ENCODE data around the gene NEFH. TPM values are rescaled to one million over a fixed set of nuclear protein-coding genes. Genes with fewer than 3 reads are reported as not detected.

Gene NEFH
- total RNA-seq, 2 donors from 2014 or later, result 149 to 887 TPM

DNA sequence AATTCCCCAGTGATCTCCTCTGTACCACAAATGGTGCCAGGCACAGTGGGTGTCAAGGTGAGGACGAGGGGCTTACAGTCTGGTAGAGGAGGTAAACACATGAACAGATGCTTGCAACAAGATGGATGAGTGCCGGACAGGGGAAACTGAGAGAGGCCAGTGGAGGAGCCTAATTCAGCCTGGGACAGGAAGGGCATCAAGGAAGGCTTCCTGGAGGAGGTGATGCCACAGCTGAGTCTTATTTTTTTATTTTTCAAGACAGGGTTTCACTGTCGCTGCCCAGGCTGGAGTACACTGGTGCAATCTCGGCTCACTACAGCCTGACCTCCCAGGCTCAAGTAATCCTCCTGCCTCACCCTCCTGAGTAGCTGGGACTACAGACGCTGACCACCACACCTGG lies 18.8 kb upstream of the NEFH start:
- 92% methylated on average over 5 of the region's 5 CpGs for WGBS
- H3K4me1 ChIP-seq (replicated peaks), result no peaks in the 10 kb centered on the region
- no peak overlapping the region for H3K27ac ChIP-seq
- no peaks in the 10 kb centered on the region for H3K9me3 ChIP-seq
- H3K4me3 ChIP-seq, result no peak overlapping the region
- DNase-seq (ENCODE audit: low spot score), result no peak
- no peaks in the 10 kb centered on the region for H3K36me3 ChIP-seq
- no peaks in the 10 kb centered on the region for H3K27me3 ChIP-seq (replicated peaks; ENCODE audit: insufficient read depth)
- intact Hi-C loops (cut with DNase I), result no loop called here
- TF ChIP-seq CTCF (IDR thresholded peaks at IDR 0.05) (no peak), POLR2A (IDR thresholded peaks at IDR 0.05) (no peak), POLR2AphosphoS5 (IDR thresholded peaks at IDR 0.05) (no peak)

GRCh38 chr22:29463629-29464028 lies 16.4 kb upstream of the NEFH start:
- no peaks in the 10 kb centered on the region for H3K4me1 ChIP-seq (replicated peaks)
- H3K4me3 ChIP-seq, result no peak overlapping the region
- no peaks in the 10 kb centered on the region for H3K36me3 ChIP-seq
- TF ChIP-seq POLR2A (IDR thresholded peaks at IDR 0.05) (no peak), CTCF (IDR thresholded peaks at IDR 0.05) (no peak), POLR2AphosphoS5 (IDR thresholded peaks at IDR 0.05) (no peak)
- no peaks in the 10 kb centered on the region for H3K27me3 ChIP-seq (replicated peaks; ENCODE audit: insufficient read depth)
- WGBS, result 93% methylated on average over 6 of the region's 7 CpGs
- no peak for DNase-seq (ENCODE audit: low spot score)
- H3K9me3 ChIP-seq, result no peaks in the 10 kb centered on the region
- intact Hi-C loops (cut with DNase I), result no loop called here
- H3K27ac ChIP-seq, result no peak overlapping the region

- intact Hi-C loops (cut with DNase I), result no loop called here
- Histone ChIP-seq H3K9me3 (no peaks in the 10 kb centered on the region), H3K27me3 (replicated peaks; ENCODE audit: insufficient read depth) (no peaks in the 10 kb centered on the region), H3K36me3 (no peaks in the 10 kb centered on the region), H3K27ac (no peak overlapping the region), H3K4me3 (no peak overlapping the region), H3K4me1 (replicated peaks) (no peaks in the 10 kb centered on the region)
- WGBS, result 92% methylated on average over 7 of the region's 7 CpGs
- no peak for DNase-seq (ENCODE audit: low spot score)
- no peak for TF ChIP-seq POLR2AphosphoS5 (IDR thresholded peaks at IDR 0.05)
- TF ChIP-seq POLR2A (IDR thresholded peaks at IDR 0.05), result no peak
- TF ChIP-seq CTCF (IDR thresholded peaks at IDR 0.05), result no peak
Measured at GRCh38 chr22:29464581-29464980, 15.4 kb upstream of the NEFH start.

DNA sequence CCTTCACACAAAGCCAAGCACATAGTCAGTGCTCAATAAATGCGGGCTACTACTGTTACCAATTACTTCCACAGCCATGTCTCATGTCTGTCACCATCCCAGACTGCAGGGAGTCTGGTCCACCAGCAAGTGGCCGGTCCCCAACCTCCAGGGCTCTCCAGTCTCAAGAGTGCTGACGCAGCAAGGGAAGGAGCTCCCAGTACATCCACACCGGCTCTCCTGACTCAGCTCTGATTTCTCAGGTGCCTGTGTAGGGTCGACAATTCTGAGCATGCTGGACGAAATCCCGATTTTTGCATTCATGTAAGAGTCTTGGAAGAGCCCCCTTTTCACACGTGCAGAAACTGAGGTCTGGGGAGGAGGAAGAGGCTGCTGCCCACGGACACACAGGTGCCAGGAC lies 10.3 kb upstream of the NEFH start:
- intact Hi-C loops (cut with DNase I), result no loop called here
- 56% methylated on average over 9 of the region's 9 CpGs for WGBS
- H3K4me3 ChIP-seq, result peak overlapping the region in 1 of 2 donors; percentile 37
- H3K27me3 ChIP-seq (replicated peaks; ENCODE audit: insufficient read depth), result no peaks in the 10 kb centered on the region
- H3K27ac ChIP-seq, result no peak overlapping the region
- H3K36me3 ChIP-seq, result no peaks in the 10 kb centered on the region
- H3K9me3 ChIP-seq, result no peaks in the 10 kb centered on the region
- no peak for TF ChIP-seq POLR2A (IDR thresholded peaks at IDR 0.05)
- TF ChIP-seq POLR2AphosphoS5 (IDR thresholded peaks at IDR 0.05), result no peak
- no peak for TF ChIP-seq CTCF (IDR thresholded peaks at IDR 0.05)
- DNase-seq (ENCODE audit: low spot score), result no peak
- no peaks in the 10 kb centered on the region for H3K4me1 ChIP-seq (replicated peaks)

- DNase-seq (ENCODE audit: low spot score), result peak; percentile 54
- intact Hi-C loops (cut with DNase I), result no loop called here
- no peaks in the 10 kb centered on the region for H3K4me1 ChIP-seq (replicated peaks)
- H3K27me3 ChIP-seq (replicated peaks; ENCODE audit: insufficient read depth), result no peaks in the 10 kb centered on the region
- H3K36me3 ChIP-seq, result no peaks in the 10 kb centered on the region
- H3K9me3 ChIP-seq, result no peaks in the 10 kb centered on the region
- WGBS, result 23% methylated on average over 53 of the region's 54 CpGs
- TF ChIP-seq POLR2AphosphoS5 (IDR thresholded peaks at IDR 0.05) (peak; percentile 40), POLR2A (IDR thresholded peaks at IDR 0.05) (no peak), CTCF (IDR thresholded peaks at IDR 0.05) (peak; percentile 55 to 88 (median 77))
- peak overlapping the region; percentile 8 to 37 for H3K4me3 ChIP-seq
- H3K27ac ChIP-seq, result no peak overlapping the region
Measured at GRCh38 chr22:29470159-29470855, 9.7 kb upstream of the NEFH start.
